Suprapubic skin (tissue), 4 donors: Measurements from ENCODE around the gene MUC4.

Experiments
- CTCF ChIP-seq, 2 donors: fragments of 200-600 bp in 1 of 2; fragments of 450-650 bp in 1 of 2; sonication (generic) in 1 of 2; IDR thresholded peaks; one replicate each; pipeline ENCODE4 v1.5.1; 2016 to 2019; ENCODE audit warnings: antibody characterized with exemption in 2 of 2, mild to moderate bottlenecking in 1 of 2, moderate library complexity in 1 of 2
- EP300 ChIP-seq: sonication (generic); formaldehyde crosslinking; IDR thresholded peaks from one replicate; pipeline ENCODE4 v1.6.1; 2017; ENCODE audit warnings: antibody characterized with exemption
- POLR2A ChIP-seq, 2 donors: fragments of 450-650 bp; IDR thresholded peaks; one replicate each; pipeline ENCODE4 v1.6.1; 2017; ENCODE audit warnings: antibody characterized with exemption in 2 of 2, mild to moderate bottlenecking in 2 of 2, moderate library complexity in 2 of 2
- POLR2AphosphoS5 ChIP-seq, 3 donors: sonication (generic); formaldehyde crosslinking; IDR thresholded peaks; one replicate each; pipeline ENCODE4 v1.6.1; 2017; ENCODE audit warnings: antibody characterized with exemption in 3 of 3

- TF ChIP-seq EP300 = no peak
- no peak for TF ChIP-seq CTCF (IDR thresholded peaks at IDR 0.05)
- TF ChIP-seq POLR2A (IDR thresholded peaks at IDR 0.05) = no peak
- TF ChIP-seq POLR2AphosphoS5 (IDR thresholded peaks at IDR 0.05) = no peak
Measured at GRCh38 chr3:195794708-195795107, 17.0 kb downstream of the MUC4 start.
